Omental fat pad (tissue), 4 donors: ENCODE results near the gene KCNC3. TPM values are rescaled to one million over a fixed set of nuclear protein-coding genes. Genes with fewer than 3 reads are reported as not detected.

Experiments
- ATAC-seq: fragments of 150-250 bp; one replicate; pipeline ENCODE4 v1.9.1; 2016; ENCODE audit warnings: mild to moderate bottlenecking, moderate library complexity; ENCODE audit not compliant: low FRiP score
- DNase-seq: peaks from one replicate; pipeline ENCODE4 v3.0.0-alpha.2; 2019; ENCODE audit warnings: low spot score
- CTCF ChIP-seq, 3 donors: fragments of 450-650 bp; IDR thresholded peaks; one replicate each; pipeline ENCODE4 v1.5.1; 2016 to 2017; ENCODE audit warnings: antibody characterized with exemption in 3 of 3, mild to moderate bottlenecking in 3 of 3, moderate library complexity in 2 of 3
- total RNA-seq, 4 donors: library from RNA; depleted of rRNA; stranded (reverse); fragments of >200 nt; gene quantifications; one replicate each; pipeline ENCODE4 v1.1.0, GENCODE V29; 2016

KCNC3 gene
- total RNA-seq, 4 donors from 2014 or later, result 0.28 to 0.72 (median 0.31) TPM

DNA sequence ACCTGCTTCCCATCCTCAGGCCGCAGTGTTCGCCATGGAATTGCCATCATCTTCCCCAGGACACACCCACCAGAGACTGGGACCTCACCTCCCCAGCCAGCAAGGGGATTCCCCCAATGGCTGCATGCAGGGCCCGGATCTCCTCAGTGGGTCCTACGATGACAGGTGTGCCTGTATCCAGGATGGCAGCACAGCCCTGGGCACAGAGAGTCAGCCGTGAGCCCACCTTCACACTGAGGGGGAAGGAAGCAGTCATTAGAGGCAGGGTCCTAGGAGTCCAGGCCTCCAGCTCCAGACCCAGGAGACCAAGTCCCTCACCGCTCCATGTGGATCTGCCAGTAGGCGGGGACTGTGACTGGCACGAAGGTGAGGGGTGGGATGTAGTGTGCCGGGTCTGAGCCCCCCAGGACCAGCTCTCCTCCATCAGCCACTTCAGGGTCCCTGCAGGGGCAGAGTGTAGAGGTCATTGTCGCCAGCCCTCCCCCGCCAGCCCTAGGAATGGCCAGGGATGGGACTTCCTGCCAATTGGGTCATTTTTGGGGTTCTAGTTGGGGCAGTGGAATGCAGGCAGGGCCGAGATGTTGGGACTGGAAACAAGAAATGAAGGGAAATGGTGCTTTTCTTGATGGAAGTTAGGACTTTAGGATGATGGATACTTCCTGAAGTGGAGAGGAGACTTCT lies 5.7 kb upstream of the KCNC3 start:
- no peak for TF ChIP-seq CTCF (IDR thresholded peaks at IDR 0.05)
- DNase-seq, result no peak
- ATAC-seq, result no peak

- no peak for ATAC-seq
- no peak for TF ChIP-seq CTCF (IDR thresholded peaks at IDR 0.05)
- peak; percentile 38 for DNase-seq
Measured at GRCh38 chr19:50333737-50334617, 4.8 kb upstream of the KCNC3 start.

GRCh38 chr19:50333235-50333736 lies 4.1 kb upstream of the KCNC3 start:
- ATAC-seq, result no peak
- TF ChIP-seq CTCF (IDR thresholded peaks at IDR 0.05), result no peak
- peak; percentile 35 for DNase-seq

GRCh38 chr19:50332244-50333038 lies 3.3 kb upstream of the KCNC3 start:
- ATAC-seq, result no peak
- DNase-seq, result no peak
- no peak for TF ChIP-seq CTCF (IDR thresholded peaks at IDR 0.05)

- TF ChIP-seq CTCF (IDR thresholded peaks at IDR 0.05), result no peak
- no peak for ATAC-seq
- DNase-seq, result no peak
Measured at GRCh38 chr19:50331994-50332243, 2.7 kb upstream of the KCNC3 start.

DNA sequence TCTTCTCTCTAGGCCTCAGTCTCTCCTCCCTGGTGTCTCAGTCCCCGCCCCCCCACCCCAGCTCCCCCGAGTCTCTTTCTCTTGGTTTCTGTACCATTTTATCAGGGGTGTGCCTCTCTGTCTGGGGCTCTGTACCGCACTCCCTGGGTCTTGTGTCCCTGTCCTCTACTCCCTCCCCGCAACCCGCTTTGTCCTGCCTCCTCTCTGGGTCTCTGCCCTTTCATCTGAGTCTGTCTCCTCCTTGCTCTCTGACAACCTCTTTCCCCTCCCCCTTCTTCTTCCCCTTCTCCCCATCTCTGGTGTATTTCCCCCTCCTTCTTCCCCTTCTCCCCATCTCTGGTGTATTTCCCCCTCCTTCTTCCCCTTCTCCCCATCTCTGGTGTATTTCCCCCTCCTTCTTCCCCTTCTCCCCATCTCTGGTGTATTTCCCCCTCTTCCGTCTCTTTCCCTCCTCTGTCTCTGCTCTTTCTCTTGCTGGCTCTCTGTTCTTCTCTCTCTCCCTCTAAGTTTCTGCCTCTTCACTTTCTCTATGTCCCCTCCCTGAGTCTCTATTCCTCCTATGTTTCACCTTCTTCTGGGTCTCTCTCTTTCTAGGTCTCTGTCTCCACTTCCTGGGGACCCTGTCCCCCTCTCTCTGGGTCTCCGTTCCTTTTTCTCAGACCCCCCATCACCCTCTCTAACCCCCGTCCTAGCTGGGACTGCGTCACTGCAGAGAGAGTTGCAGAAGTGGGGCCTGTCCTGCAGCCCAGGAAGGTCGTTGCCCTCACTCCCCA lies 2.2 kb upstream of the KCNC3 start:
- no peak for ATAC-seq
- DNase-seq, result no peak
- no peak for TF ChIP-seq CTCF (IDR thresholded peaks at IDR 0.05)
